ENCODE data around the gene CHAT.

Gene CHAT

DNA sequence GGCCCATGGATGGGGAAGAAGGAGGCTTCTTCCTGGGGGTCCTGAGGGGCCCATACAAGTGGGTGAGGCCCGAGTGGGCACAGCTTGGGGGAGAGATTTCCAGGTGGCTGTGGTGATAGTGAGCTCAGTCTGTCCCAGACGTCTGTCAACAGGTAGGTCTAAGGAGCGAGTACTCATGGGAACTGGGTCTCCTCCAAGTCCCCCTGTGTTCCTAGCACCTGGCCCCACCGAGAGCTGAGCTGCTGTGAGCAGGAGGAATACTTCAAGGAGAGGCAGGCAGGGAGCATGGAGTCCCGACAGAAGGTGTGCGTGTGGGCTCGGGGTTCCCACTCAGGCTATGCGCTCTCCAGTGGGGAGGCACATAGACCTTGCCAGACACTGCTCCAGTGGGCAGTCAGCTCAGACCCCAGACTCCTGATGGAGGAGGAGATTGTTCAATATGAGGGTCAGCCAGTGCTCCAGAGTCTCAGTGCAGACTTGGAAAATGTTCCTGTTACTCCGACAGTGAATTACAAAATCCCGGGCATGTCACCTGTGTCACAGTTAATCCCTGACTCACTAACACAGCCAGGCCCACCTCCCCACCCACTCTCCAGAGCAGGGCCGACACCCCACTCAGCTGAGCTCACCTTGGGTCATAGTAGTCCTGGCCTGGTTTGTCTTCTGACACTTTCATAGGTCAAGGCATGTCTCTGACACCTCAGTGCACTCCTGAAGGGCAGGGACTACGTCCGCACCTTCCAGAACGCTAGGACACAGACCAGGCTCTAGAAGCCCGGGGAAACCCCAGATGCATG, 37.4 kb downstream of the CHAT start:
- no peak for DNase-seq

DNA sequence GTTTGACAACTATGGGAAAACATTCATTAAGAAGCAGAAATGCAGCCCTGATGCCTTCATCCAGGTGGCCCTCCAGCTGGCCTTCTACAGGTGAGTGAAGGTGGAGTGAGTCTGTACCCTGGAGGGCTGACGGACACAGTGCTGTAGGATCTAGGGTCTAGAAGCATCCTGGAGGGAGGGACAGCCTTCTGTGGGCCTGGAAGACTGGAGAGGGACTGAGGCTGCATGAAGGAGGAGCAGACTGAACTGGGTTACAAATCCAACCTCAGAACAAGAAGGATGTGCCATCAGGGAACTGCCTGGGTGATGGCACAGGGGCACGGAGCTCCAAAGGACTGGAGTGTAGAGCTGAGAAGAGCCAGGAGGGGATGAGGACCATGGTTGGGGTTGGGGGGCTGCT, 38.1 kb downstream of the CHAT start:
- no peak for DNase-seq

DNA sequence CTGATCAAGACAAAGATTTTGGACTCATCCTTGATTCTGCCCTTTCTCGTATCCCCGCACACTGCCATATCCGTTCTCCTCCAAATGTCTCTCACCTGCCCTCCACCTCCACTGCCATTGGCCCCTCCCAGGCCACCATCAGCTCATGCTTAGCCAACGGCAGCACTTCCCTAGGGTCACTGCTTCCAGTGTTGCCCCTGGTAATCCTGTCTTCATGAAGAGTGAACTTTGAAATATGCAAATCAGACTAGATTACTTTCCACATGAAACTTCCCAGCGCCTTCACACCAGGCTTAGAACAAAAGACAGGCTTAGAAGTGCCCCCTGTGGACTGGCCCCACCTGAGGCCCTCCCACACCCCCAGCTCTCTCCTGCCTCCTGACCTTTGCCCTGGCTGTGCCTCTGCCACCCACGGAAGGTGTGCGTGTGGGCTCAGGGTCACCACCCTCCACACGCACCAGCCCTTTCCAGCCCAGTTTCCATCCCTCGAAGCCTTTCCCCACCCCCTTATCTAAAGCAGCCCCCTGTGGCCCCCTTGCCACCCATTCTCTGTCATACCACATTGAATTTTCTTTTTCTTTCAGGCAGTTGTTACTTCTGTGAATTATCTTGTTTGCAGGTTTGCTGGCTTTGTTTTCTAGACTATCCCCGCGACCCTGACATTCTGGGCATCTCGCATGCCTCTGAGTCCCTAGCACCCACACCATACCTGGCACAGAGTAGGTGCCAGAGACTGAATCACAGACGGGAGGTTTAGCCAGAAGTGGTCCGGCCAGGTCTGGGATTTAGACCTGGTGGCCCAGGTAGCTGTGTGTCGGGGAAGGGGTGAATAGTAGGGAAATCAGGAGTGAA, 38.8 kb downstream of the CHAT start:
- DNase-seq = no peak

DNA sequence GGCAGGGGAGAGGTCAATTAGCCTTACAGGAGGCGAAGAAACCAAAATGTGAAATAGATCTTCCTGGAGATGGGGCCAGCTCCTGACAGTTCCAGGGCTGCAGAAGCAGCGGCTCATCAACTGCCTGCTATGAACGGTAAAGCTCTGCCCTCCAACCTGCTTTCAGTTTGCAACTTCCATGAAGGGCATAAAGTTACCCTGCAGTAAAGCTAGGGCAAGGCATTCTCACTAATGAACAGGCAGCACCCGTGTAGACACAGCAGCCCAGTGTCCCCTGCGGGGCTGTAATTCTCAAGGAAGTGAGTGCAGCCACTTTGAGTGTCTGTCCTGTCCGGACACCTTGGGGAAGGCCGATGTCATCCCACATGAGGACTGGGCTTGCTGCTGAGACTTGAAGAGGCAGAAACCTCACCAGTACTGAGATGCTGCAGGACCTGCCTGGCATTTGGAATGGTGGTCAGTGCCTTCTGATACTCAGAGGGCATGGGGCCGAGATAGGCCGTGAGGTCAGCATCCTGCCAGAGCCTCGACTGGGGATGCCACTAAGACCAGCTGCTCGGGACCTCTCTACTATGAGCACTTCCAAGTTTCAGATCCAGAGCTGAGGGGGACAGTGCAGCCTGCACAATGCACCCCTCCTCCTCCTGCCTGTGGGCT, 39.6 kb downstream of the CHAT start:
- DNase-seq = no peak

DNA sequence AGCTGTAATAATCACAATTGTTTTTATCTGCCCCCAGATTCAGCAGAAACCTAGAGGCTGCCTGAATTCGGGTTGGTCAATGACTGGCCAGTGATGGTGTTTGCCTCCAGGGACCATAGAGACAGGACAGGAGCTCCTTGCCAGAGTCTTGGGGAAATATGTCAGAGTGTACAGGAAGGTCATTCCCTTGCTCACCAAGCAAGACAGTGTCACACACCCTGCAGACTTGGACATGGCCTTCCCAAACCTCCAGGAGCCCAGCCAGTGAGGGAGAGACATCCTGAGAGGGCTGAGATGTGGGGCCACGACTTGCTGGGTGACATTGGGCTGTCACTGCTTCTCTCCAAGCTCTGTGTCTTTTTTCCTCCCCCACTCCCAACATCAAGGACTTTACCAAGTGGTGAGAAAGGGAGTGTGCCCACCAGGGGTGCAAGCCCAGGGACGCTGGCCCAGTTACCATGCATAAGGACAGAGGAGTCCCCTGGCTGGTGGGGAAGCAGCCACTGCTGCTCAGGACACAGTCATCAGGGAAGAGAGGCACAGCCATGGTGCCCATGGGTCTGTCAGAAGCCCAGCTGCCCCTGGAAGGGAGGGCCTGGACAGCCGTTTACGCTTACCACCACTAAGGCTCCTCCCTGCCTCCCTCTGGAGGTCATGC, 40.3 kb downstream of the CHAT start:
- no peak for DNase-seq

DNA sequence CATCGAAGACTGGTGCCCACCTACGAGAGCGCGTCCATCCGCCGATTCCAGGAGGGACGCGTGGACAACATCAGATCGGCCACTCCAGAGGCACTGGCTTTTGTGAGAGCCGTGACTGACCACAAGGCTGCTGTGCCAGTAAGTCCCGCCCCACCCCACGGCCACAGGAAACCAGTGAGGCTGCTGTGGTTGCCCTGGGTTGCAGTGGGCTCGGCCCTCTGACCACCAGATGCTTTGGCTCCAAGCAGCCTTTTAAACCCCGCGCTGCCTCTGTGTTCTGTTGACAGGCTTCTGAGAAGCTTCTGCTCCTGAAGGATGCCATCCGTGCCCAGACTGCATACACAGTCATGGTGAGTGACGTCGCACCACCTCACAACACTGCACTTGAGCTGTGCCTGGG, 41.3 kb downstream of the CHAT start:
- no peak for DNase-seq

DNA sequence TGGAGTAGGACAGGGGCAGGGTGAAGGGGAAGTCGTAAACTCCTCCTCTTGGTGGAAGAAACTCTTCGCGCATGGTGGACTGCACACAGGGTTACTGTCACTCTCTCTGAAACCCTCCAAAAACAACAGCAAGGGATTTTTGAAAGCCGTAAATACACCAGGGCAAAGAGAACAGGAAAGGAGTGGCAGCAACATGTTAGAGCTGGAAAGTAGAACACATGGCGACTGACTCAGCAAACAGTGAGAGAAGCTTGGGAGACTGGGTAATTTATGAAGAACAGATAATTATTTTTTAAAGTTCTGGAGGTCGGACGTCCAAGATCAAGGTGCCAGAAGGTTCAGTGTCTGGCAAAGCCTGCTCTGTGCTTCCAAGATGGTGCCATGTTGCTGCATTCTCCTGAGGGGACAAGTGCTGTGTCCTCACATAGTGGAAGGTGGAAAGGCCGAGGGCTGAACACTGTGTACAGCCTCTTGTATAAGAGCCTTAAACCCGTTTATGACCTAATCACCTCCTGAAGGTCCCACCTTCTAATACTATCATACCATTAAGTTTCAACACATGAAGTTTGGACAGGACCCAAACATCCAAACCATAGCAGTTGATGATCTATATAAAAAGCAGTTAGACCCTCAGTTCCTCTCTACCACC, 43.1 kb downstream of the CHAT start:
- DNase-seq = no peak

DNA sequence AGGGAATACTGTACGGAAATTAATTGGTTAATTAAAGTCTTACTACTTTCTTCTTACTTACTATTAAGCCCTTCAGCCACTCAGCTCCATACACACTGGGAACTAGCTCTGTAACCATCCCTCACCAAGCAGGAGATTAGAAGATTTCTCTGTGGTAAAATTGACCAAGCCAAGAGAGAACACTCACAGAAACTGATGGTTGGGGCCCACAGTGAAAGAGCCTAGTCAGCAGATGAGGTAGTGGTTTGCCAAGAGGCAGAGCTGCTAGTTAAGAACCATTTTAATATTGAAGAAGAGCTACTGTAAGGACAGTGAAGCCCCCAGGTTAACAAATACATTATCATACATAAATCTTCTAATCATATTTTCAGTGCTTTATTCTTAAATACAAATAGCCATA, 43.8 kb downstream of the CHAT start:
- no peak for DNase-seq

DNA sequence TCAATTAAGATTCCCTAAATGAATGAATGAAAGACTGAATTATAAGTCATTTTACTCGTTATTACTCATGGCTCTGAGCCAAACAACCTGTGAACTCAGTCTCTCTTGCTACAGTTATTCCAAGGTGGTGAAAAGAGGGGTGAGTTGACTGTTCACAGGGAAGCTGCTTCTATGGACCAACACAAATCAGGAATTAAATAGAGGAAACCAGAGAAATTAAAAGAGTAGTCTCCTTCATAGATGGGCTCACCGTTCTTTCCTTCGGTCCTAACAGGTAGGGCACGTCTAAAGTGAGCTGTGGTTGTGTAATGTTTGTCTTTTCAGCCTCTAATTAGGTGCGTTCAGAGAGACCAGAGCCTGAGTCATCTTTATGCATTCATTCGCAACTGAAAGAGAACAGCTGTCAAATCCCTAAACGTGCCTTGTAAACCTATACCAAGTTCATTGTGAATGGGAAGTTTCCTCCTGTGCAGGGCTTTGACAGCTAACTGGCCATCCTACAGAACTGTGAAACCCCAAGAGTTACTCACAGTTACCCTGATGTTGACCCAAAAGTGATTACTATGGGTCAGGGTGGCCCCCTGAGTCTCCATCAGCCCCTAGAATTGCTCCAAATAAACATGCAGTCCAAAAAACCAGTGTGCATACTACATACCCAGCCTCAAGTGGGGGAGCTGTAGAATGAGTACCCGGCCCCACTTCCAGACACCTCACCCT, 47.5 kb downstream of the CHAT start:
- no peak for DNase-seq

DNA sequence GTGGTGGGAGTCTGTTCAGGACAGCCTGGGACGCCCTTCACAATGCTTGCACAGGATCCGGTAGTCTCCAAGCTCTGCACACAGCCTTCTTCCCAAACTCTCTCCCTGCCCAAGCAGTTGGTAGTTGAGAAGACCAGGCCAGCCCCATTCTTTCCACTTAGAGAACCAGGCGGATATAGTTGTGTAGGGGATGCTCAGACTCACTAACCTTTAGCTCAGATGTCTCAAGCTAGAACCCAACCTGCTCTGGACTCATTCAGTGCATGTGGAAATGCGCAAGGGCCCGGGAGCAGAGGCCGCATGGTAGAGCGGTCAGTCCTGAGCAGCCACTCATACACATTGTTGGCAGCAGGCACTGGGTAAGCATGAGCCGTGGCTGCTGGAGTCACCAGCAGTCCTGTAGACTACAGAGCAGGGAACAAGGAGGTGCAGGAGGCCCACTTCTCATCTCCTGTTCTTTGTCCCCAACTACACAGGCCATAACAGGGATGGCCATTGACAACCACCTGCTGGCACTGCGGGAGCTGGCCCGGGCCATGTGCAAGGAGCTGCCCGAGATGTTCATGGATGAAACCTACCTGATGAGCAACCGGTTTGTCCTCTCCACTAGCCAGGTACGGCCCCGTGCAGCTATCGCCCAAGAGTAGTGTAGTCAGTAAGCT, 48.5 kb downstream of the CHAT start:
- no peak for DNase-seq

DNA sequence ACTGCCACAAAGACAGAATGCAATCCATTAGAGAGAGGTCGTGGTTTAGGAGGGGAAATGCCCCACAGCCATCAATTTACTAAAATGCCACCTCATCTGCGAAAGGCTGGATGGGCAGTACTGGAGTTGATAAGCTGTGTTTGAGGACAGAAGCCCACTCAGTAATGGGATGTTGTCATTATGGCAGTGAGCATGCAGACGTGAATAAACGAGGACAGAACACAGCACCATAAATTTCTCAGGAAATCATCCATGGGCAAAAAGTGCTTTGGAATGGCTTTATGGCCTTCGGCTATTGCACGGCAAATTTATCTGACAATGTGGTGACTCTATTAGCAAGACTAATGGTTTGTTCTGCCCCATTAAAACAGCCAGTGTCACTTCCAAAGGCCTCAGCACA, 49.8 kb downstream of the CHAT start:
- DNase-seq = no peak

DNA sequence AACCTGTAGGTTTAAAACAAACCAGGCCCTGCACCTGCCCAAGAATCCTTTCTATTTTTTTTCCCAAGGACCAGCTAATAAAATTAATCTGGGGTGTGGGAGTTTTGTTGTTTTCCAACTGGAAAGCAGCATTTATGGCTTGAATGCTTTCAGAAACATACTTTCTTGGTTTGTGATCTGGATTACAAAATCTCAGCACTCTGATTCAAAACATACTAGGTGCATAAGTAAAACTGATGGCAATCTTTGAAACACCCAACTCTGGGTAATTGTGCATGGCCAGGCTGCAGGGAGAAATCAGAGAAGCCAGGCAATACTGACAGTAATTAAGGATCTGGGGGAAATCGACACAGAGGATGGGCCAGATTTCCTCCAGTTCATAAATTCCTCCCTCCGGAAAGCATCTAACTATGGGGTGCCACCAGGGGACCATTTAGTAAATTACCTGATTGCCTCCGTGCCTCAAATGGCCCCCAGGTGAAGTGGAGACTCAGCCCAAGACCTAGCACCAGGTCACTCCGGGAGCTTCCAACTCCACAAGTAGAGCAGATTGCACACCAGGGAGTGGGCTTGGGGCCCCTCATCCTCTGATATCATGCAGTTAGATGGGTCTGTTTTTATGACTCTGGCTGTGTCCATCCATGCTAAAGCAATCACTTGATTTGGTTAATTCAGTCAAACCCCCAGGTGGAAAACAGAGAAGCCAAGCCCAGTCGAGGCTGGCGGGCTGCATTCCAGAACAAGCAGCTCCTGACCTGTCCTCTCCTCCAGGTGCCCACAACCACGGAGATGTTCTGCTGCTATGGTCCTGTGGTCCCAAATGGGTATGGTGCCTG, 50.4 kb downstream of the CHAT start:
- no peak for DNase-seq

DNA sequence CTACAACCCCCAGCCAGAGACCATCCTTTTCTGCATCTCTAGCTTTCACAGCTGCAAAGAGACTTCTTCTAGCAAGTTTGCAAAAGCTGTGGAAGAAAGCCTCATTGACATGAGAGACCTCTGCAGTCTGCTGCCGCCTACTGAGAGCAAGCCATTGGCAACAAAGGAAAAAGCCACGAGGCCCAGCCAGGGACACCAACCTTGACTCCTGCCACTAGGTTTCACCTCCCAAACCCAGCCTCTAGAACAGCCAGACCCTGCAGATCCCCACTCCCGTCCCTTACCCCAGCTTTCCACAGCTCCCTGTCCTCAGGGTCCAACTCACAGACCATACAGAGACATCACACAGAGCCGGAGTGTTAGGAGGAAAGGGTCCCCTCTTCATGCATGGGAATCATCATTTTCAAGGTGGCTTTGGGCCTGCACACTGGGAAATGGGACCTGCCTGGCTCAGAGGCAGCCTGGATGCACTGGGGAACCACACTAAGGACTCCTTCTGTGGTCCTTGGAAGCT, 51.1 kb downstream of the CHAT start:
- DNase-seq = no peak

DNA sequence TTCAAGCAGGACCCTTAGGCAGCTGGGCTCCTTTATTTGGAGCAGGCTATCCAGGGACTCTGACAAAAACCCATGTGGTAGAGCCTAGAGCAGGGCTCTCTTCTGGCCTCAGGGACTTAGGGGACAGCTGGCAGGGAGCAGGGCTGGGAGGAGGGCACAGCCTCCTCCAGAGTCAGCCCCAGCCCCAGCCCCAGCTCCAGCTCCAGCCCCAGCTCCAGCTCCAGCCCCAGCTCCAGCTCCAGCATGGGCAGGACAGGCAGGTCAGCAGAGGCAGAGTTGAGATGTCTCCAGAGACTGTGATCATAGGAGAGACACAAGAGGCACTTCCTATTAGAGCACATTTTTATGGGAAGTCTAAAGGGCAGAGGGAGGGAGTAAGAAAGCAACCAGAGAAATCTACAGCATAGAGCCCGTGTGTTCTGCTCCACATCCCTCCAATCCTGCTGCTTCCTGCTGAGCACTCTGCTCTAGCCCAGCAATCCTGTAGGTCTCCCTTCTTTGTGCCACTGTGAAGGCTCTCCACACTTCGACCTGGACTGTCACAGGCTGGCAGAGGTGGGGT, 52.3 kb downstream of the CHAT start:
- no peak for DNase-seq

DNA sequence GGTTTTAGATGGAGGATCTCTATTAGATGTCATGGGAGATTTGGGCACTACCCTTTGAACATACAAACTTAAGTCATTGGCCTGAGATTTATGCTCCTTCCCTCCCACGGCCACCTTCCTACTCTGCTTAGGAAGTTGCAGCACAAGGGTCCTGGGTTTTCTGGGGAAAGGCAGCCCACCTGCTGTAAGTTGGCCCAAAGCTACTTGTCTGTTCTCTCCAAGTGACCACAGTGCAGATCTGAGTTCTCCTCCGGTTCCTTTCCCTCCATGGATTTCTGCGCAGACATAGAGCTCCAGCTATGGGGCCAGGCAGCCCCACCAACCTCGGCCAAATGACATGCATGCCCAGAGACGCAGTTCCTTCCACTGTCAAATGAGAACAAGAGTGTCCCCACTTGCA, 52.8 kb downstream of the CHAT start:
- no peak for DNase-seq

DNA sequence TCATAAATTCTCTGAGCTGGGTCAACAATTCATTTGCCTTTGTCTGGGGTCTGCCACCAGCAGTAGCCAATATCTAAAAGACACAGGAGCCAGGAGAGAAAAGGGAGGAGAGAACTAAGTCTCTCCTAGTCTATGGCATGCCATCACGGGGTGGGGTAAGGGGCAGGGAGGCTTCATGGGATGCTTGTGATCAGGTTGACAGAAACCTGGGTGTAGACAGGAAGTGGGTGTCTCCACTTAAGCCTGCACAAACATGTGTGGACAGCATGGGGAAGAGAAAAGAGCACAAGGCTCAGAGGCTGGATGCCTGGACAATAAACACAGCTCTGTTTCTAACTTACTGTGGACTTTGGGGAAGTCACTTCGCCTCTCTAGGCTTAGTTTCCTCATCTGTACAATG, 54.2 kb downstream of the CHAT start:
- no peak for DNase-seq

DNA sequence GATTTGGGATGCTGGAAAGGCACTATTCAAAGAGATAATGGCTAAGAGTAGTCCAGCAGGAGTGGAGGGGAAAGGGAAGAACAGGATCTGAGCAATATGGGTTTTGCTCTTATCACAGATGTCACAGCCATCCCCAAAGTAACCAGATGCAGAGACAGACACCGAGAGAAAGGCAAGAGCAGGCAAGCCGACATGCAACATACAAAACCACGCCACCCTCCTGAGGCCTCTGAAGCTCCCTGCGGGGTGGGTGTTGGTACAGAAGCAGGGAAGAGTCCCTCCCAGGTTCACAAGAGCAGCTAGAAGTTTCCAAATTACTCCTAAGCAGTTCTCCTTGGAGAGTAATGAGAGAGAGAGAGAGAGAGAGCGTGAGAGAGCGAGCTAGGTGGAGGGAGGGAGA, 54.8 kb downstream of the CHAT start:
- DNase-seq = no peak

DNA sequence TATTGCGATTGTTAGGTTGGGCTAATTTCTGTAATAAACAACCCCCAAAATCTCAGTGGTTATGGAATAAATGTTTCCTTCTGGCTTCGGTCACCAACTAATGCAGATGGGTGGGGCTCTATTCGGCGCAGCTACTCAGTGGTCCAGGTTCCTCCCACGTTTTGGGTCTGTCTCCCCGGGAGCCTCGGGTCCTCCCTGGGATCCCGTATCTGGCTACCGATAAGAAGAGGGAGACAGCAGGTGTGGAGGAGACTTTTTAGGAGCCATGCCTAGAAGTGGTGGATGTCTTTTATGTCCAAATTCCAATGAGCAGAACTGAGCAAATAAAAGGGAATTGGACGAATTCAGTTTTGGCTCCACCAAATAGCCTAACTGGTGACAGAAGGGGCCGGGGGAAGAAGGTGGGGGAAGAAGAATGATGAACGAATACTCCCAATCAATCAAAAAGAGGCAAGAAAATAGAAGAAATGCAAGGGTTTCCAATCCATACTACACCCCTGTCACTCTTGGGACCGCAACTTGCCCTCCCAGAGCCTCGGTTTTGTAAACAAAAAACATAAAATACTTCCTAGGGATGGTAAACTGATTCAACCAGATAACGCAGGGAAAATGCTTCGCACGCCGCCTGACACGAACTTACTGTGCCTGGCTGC, 65.1 kb downstream of the CHAT start:
- no peak for DNase-seq

Data from nucleus accumbens (tissue), 56 donors.